Bronchial epithelial cell (primary cell): ENCODE measurements around the gene TMEM154. TPM values are rescaled to one million over a fixed set of nuclear protein-coding genes. Genes with fewer than 3 reads are reported as not detected.
"Not testable (repeated sequence)": the region's sequence is repeated elsewhere in the genome, so short reads cannot be mapped to it uniquely, and the experiment has no call there.

Experiments used
- DNase-seq: peaks from one replicate; pipeline ENCODE4 v3.0.0-alpha.2; 2010; ENCODE audit warnings: low read depth
- FAIRE-seq: peaks from 2 replicates; lab custom pipeline; 2011; peaks lifted over from hg19 to GRCh38; lab: Jason Lieb, UNC
- H3K27me3 ChIP-seq: 2 replicates; pipeline ENCODE4 v1.5.1; 2011; ENCODE audit warnings: low read length; ENCODE audit not compliant: control insufficient read depth, insufficient read depth
- H3K36me3 ChIP-seq: 2 replicates; pipeline ENCODE4 v1.5.1; 2011; ENCODE audit warnings: low read length; ENCODE audit not compliant: control insufficient read depth, insufficient read depth
- H3K4me3 ChIP-seq: 2 replicates; pipeline ENCODE4 v1.5.1; 2011; ENCODE audit warnings: mild to moderate bottlenecking, low read depth, low read length, control low read depth
- CTCF ChIP-seq: IDR thresholded peaks from 2 replicates; pipeline ENCODE4 v1.5.1; 2011; ENCODE audit warnings: mild to moderate bottlenecking, moderate library complexity, low read length, control low read depth, inconsistent platforms; ENCODE audit not compliant: insufficient read depth, severe bottlenecking
- total RNA-seq: library from RNA; depleted of rRNA; stranded (reverse); fragments of >200 nt; gene quantifications from 2 replicates; pipeline ENCODE4 v1.2.1, GENCODE V29; 2014

Gene TMEM154
- total RNA-seq, 1 donor from 2014 or later = 22.4 TPM

- DNase-seq = no peak
- no peaks in the 10 kb centered on the region for H3K36me3 ChIP-seq
- no peak overlapping the region for H3K4me3 ChIP-seq
- no peak for TF ChIP-seq CTCF
- H3K27me3 ChIP-seq = no peaks in the 10 kb centered on the region
- no peak for FAIRE-seq
Observed at GRCh38 chr4:152672206-152673092, 7.3 kb downstream of the TMEM154 start.

- no peak overlapping the region for H3K4me3 ChIP-seq
- peaks cover 2% of the 10 kb centered on the region for H3K36me3 ChIP-seq
- DNase-seq (no peak), FAIRE-seq (no peak)
- no peaks in the 10 kb centered on the region for H3K27me3 ChIP-seq
- TF ChIP-seq CTCF = no peak
Observed at GRCh38 chr4:152668338-152668964, 11.3 kb downstream of the TMEM154 start.

- no peak for FAIRE-seq
- no peak overlapping the region for H3K4me3 ChIP-seq
- H3K36me3 ChIP-seq = peaks cover 3% of the 10 kb centered on the region
- no peak for TF ChIP-seq CTCF
- no peaks in the 10 kb centered on the region for H3K27me3 ChIP-seq
- no peak for DNase-seq
Observed at GRCh38 chr4:152667781-152668180, 12.0 kb downstream of the TMEM154 start.

GRCh38 chr4:152666946-152667345, 12.9 kb downstream of the TMEM154 start:
- no peaks in the 10 kb centered on the region for H3K27me3 ChIP-seq
- H3K36me3 ChIP-seq = peaks cover 3% of the 10 kb centered on the region
- no peak for TF ChIP-seq CTCF
- no peak for DNase-seq
- no peak for FAIRE-seq
- no peak overlapping the region for H3K4me3 ChIP-seq

- Histone ChIP-seq H3K4me3 (no peak overlapping the region), H3K36me3 (peaks cover 3% of the 10 kb centered on the region), H3K27me3 (no peaks in the 10 kb centered on the region)
- no peak for FAIRE-seq
- no peak for DNase-seq
- no peak for TF ChIP-seq CTCF
Observed at GRCh38 chr4:152665691-152666395, 14.0 kb downstream of the TMEM154 start.

- not testable (repeated sequence) for FAIRE-seq, H3K27me3 ChIP-seq, DNase-seq, H3K4me3 ChIP-seq, H3K36me3 ChIP-seq
Observed at GRCh38 chr4:152664067-152664378, 15.8 kb downstream of the TMEM154 start.
